Activated CD4-positive, alpha-beta T cell treated with anti-CD3 and anti-CD28 coated beads for 1 hour (primary cell): ENCODE results near the gene ZNF750.
A peak's percentile ranks its signal among the peaks of the same experiment; 100 is the strongest.
"Not testable (repeated sequence)": the region's sequence is repeated elsewhere in the genome, so short reads cannot be mapped to it uniquely, and the experiment has no call there.

ENCODE experiments used
- DNase-seq: peaks from one replicate; pipeline ENCODE4 v3.0.0-alpha.2; 2020

Gene ZNF750

DNA sequence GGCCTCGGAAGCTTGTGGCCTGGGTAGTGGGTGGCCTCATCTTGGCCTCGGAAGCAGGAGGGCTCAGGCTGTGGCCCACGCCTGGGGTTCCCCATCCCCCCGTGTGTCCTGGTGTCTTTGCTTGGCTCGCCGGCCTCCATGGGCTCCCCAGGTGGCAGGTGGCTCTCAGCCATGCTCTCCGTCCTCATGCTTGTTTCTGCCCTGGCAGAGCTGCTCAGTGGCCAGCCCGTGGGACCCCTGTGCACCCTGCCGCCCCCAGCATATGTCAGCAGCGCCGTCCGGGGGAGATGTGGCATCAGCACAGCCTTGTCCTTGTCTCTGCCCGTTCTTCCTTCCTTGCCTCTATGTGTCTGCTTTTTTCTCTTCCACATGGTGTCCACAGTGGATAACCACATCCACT lies 49.4 kb downstream of the ZNF750 start:
- no peak for DNase-seq

DNA sequence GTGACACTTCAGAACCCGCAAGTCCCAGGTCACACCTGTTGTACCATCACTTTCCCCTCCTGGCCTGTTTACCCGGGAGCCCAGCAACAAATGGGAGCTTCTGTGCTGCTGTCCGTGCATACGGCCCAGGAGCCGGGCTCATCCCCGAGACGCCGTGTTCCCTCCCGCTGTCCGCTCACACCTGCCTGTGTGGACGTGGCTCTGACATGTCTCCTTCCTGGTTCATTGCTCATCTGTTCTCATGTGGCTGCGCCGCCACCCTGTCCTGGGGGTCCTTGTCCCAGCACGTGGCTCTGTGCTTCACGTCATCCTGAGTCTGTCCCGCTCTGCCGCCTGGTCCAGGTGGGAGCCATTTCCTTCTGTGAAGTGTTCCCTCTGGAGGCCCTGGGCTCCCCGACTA lies 50.0 kb downstream of the ZNF750 start:
- DNase-seq = no peak

DNA sequence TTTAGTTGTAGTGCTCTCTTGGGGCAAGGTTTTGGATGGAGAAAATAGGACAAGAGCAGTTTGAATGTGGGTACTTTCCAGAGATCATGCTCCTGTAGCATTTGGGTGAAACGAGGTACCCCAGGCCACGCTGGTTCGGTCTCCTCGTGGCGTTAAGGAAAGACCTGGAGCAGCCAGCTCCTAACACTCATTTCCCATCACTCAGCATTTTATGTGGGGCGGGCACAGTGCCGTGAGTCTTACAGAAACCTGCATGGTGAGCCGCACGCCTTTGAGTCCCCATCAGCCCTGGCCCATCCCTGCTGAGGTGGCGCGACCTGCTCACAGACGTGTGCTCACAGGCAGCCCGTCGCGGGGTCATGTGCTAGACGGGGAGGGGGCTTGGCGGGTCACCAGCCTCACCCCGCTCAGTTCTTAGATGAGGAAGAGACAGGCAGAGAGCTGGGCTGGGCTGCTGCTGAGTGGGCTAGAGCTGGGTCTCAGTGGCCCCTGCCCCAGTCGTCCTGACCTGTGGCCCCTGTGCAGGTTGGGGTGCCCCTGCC lies 50.7 kb downstream of the ZNF750 start:
- DNase-seq = no peak

DNA sequence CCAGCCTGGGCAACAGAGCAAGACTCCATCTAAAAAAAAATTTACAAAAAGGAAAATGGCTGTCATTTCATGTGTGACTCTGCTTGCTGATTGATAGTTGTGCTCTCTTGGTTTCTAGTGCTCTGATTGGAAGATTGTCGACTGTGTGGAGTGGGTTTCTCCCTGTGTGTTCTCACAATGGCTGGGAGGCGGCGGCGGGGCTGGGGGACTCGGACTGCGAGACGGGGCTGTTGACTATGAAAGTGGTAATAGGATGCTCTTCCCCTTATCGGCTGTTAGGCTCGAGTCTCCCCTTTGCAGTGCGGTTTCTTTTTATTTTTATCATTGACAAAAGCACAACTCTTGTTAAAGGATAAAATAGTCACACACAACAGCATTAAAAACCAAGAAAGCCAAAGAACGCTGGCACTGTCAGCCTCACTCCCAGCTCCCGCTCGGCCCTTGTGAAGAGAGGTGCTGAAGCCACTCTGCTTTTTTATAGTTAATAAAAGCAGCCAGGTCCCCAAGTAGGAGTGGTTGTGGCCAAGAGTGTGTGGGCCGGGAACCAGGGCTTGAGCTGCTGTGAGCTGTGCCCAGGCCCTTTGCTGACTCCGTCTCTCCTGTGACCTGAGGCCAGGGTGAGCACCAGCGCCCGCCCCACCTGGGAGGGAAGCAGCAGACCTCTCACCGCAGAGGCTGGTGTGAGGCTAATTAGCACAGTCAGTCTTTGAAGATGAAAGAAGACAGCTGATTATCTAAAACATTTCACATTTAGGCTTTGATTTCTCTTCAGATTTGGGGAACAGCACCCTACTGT lies 51.4 kb downstream of the ZNF750 start:
- DNase-seq = no peak

DNA sequence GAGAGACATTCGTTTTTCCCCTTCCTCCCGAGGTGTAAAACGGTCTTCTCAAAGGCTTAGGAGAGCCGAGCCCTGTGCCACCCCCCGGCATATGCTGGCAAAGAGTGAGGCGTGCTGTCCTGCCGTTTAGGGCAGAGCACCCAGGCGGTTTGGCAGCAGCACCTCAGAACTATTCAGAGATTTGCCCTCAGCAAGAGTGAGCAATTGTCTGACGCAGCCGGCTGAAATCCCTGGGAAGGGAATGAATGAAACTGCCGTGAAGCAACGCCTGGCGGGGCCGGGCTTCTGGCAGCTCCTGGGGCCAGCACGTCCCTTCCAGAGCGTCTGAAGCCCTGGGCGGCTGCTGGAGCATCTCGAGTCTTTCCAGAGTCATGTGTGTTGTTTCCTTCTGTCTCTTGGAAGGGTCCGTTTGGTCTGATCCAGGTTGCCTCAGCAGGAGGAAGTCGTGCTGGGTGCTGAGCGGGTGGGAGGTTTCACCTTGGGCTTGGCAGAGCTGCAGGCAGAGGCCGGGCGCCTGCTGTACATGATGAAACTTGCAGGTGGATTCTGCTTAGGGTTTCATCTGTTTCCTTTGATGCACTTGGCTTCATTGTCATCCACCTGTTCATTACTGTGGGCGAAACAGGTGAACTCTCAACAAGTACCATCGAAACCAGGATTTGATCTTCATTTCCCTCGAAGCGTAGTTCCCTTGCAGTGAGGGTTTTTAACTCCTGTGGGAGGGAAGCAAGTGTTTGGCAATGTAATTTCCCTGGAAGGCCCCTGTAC lies 52.6 kb downstream of the ZNF750 start:
- no peak for DNase-seq

DNA sequence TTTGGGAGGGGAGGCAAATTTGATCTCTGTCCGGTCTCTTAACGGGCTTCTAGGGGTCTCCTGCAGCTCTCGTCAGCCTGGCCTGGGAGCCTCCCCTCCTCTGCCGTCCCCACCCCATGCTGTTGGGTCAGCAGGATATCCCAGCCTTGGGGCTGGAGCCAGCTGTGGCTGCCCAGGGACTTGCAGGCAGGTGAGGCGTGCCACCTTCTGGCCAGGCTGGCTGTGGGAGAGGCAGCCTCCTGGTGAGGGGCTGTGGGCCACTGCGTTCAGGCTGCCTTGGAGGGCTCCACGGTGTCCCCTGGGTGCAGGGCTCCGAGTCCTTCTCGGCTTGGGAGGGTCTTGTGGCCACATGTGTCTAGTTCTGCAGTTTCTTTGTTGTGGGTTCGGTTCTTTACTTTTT lies 53.4 kb downstream of the ZNF750 start:
- DNase-seq = no peak

DNA sequence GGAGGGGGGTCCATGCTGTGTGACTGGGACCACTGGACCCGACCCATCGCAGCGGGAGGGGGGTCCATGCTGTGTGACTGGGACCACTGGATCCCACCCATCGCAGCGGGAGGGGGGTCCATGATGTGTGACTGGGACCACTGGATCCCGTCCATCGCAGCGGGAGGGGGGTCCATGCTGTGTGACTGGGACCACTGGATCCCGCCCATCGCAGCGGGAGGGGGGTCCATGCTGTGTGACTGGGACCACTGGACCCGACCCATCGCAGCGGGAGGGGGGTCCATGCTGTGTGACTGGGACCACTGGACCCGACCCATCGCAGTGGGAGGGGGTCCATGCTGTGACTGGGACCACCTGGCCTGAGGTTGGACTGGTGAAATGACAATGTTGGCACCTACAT lies 54.2 kb downstream of the ZNF750 start:
- DNase-seq = not testable (repeated sequence)

DNA sequence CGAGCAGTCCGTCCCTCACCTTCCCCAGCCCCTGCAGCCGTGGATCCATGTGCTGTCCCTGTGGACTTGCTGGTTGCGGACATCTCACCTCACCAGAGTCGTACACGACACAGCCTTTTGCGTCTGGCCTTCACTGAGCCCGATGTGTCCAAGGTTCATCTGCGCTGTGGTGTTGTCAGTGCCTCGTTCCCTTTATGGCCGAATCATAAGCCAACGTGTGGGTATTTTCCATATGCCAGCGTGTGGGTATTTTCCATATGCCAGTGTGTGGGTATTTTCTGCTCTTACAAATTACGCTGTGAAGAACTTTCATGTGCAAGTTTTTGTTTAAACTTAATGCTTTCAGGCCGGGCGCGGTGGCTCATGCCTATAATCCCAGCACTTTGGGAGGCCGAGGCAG lies 56.3 kb downstream of the ZNF750 start:
- no peak for DNase-seq

DNA sequence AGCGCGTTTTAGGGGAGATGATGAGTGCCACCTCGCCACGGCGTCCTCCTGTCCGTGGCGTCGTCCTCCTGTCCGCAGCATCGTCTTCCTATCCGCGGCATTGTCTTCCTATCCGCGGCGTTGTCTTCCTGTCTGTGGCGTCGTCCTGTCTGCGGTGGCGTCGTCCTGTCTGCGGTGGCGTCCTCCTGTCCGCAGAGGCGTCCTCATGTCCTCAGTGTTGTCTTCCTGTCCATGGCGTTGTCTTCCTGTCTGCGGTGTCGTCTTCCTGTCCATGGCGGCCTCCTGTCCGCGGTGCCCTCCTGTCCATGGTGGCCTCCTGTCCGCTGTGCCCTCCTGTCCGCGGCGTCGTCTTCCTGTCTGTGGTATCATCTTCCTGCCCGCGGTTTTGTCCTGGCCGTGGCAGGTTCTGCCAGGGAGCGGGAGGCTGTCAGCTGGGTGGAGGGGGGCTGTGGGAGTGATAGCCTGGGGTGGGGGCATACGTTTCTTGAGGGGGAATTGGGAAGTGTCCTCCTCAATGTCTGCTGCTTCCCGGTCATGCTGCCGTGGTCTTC lies 57.1 kb downstream of the ZNF750 start:
- no peak for DNase-seq

DNA sequence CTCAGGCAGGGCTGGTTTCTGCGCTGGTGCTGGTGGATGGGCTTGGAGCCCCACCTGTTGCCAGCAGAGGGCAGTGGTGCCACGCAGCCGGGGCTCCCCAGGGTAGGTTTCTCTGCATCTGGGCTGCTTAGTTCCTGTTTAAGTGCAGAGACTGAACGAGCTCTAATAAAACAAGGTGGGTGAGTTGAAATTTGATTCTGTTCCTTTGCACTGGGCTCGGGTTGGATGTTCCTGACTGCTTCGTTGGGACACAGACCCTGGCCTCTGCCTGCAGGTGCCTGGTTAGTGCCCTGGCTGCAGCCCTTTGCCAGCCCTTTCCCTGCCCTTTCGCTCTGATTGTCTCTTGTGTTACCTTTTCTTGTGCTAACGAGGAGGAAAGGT lies 57.9 kb downstream of the ZNF750 start:
- peak; percentile 81 for DNase-seq

DNA sequence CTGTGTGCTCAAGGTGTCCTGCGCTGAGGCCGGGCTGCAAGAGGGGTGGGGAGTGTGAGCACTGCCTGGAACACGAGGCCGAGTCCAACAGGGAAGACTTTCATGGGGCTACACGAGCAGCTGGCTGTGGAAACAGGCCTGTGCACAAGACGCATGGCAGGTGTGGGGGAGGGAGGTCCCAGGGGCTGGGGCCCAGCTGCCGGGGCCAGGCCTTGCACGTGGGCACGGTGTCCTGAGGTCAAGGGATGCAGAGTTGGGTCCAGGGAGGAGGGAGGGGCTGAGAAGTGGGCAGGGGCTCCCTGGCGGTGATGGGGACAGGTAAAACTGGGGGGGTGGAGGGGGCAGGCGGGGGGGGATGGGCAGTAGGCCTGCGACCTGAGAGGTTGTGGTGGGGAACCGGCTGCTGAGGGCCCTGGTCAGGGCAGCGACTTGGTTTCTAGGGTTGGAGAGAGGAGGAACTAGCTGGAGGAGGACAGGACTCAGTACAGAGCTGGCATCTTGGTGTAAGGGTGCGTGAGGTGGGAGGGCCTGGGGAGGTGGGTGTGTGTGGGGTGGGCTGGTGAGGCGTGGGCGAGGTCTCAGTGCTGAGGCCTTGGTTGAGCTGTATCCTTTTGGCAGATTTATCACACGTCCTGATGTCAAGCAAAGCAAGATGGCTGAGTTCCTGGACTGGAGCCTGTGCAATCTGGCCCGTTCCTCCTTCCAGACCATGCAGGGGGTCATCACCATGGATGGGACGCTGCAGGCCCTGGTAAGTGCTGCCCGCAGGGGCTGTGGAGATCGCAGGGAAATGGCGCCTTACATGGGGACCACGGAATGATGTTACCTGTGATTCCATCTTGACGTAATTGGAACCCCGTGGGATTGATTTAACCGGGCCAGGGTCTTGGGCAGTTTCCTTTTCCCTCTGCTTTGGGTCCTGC lies 58.6 kb downstream of the ZNF750 start:
- no peak for DNase-seq

DNA sequence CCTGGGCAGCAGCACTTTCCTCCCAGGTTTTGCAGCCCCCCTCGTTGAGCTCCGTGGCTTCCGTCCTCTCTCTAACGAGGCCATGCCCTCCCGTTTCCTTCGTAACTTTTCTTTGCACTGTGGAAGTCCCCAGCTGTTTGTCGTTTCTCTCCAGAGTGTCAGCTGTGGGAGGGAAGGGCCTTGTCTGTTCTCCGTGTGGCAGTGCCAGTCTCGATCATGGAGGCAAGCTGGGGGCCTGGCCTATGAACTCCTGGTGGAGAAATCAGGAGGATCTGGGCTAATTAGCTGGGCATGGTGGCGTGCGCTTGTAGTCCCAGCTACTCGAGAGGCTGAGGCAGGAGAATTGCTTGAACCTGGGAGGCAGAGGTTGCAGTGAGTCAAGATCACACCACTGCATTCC lies 59.6 kb downstream of the ZNF750 start:
- no peak for DNase-seq

DNA sequence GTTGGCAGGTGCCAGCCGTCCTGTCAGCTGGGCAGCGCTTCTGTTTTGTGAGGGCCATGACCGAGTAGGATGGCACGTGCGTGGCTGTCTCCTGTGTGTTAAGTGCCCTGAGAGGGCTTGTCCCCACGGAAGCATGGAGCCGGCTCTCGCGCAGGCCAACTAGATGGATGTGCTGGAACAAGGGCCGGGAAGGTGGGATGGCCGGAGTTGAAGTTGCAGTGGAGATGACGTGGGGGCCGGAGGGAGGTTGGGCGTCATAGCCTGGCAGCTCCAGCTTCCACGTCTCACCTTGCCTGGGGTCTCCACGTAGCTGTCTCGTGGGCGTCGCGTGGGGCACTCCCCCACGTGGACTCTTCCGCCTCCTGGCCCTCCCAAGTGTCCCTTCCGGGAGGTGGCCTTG lies 60.3 kb downstream of the ZNF750 start:
- no peak for DNase-seq
